Measurements from ENCODE around the gene NCK2.

GRCh38 chr2:105856581-105856980, 111.9 kb downstream of the NCK2 start:
- no peak for TF ChIP-seq RAD21 (conservative IDR thresholded peaks at IDR 0.05 in 1 of 2, IDR thresholded peaks at IDR 0.05 in 1 of 2)
- TF ChIP-seq POLR2A (IDR thresholded peaks at IDR 0.05; ENCODE audit: low read length), result no peak
- no peak for TF ChIP-seq NR3C1 (IDR thresholded peaks at IDR 0.05)

All from A549 (cell line).